C4-2B (cell line): ENCODE measurements around the gene CLHC1.

Source experiments
- H3K27ac ChIP-seq: fragments of 450-650 bp; 2 replicates; pipeline ENCODE4 v1.5.1; 2017
- CTCF ChIP-seq: fragments of 450-650 bp; conservative IDR thresholded peaks from 2 replicates; pipeline ENCODE4 v1.5.1; 2017; ENCODE audit warnings: mild to moderate bottlenecking
- ZFX ChIP-seq: fragments of 450-650 bp; IDR thresholded peaks from 2 replicates; pipeline ENCODE4 v1.6.1; 2017

Gene CLHC1

GRCh38 chr2:55236992-55237543 lies 5.0 kb upstream of the CLHC1 start:
- H3K27ac ChIP-seq = no peak overlapping the region
- TF ChIP-seq ZFX (no peak), CTCF (no peak)

GRCh38 chr2:55235724-55236538 lies 3.8 kb upstream of the CLHC1 start:
- no peak overlapping the region for H3K27ac ChIP-seq
- TF ChIP-seq ZFX (no peak), CTCF (no peak)

GRCh38 chr2:55233658-55233940 lies 1.5 kb upstream of the CLHC1 start:
- TF ChIP-seq ZFX = no peak
- TF ChIP-seq CTCF = no peak
- peak overlapping the region; percentile 93 for H3K27ac ChIP-seq

- no peak for TF ChIP-seq ZFX
- no peak for TF ChIP-seq CTCF
- peak overlapping the region; percentile 93 for H3K27ac ChIP-seq
Observed at GRCh38 chr2:55232863-55233657, 967 bp upstream of the CLHC1 start.

- TF ChIP-seq CTCF = no peak
- no peak for TF ChIP-seq ZFX
- peak overlapping the region; percentile 93 for H3K27ac ChIP-seq
Observed at GRCh38 chr2:55231546-55232083, 478 bp downstream of the CLHC1 start.

- no peak for TF ChIP-seq CTCF
- TF ChIP-seq ZFX = no peak
- H3K27ac ChIP-seq = peak overlapping the region; percentile 93
Observed at GRCh38 chr2:55230551-55230950, 1.5 kb downstream of the CLHC1 start.

- no peak overlapping the region for H3K27ac ChIP-seq
- TF ChIP-seq ZFX = no peak
Observed at GRCh38 chr2:55229221-55229620, 2.9 kb downstream of the CLHC1 start.
